NCI-H187 (cell line): ENCODE measurements around the gene BPTF.
"Not testable (repeated sequence)": the region's sequence is repeated elsewhere in the genome, so short reads cannot be mapped to it uniquely, and the experiment has no call there.

Experiments
- DNase-seq, 2 experiments: peaks; one replicate each; lab custom pipeline; 2025; lab: John Stamatoyannopoulos, UW

Gene BPTF

GRCh38 chr17:67834634-67835033 is 9.3 kb downstream of the BPTF start:
- DNase-seq, result no peak

- no peak for DNase-seq
Observed at GRCh38 chr17:67836205-67836987, 11.1 kb downstream of the BPTF start.

GRCh38 chr17:67837965-67838364 is 12.7 kb downstream of the BPTF start:
- no peak for DNase-seq

DNA sequence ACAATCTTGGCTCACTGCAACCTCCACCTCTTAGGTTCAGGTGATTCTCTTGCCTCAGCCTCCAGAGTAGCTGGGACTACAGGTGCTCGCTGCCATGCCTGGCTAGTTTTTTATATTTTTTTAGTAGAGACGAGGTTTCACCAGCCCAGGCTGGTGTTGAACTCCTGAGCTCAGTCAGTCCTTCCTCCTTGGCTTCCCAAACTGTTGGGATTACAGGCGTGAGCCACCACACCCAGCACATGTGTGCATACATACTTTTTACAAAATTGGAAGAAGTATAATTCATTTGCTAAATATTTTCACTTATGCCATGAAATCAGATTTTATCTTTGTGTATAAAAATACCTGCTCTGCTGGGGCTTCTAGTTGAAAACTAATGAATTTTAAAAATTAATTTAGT is 13.2 kb downstream of the BPTF start:
- DNase-seq, result no peak

GRCh38 chr17:67841992-67842391 is 16.7 kb downstream of the BPTF start:
- no peak for DNase-seq

DNA sequence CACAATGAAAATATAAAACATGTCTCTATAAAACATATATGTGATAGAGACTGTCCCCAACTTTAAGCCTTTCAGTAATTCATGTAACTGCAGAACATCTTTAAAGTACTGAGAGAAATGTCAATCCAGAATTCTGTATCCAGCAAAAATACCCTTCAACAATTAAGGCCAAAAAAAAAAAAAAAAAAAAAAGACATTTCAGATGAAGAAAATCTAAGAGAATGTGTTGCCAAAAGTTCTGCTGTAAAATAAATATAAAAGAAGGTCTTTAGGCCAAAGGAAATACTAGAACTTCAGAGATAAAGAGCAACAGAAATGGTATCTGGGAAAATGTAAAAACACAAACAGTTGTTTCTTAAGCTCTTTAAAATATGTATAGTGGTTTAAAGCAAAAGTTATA is 17.3 kb downstream of the BPTF start:
- no peak for DNase-seq

GRCh38 chr17:67845374-67845773 is 20.1 kb downstream of the BPTF start:
- no peak for DNase-seq

DNA sequence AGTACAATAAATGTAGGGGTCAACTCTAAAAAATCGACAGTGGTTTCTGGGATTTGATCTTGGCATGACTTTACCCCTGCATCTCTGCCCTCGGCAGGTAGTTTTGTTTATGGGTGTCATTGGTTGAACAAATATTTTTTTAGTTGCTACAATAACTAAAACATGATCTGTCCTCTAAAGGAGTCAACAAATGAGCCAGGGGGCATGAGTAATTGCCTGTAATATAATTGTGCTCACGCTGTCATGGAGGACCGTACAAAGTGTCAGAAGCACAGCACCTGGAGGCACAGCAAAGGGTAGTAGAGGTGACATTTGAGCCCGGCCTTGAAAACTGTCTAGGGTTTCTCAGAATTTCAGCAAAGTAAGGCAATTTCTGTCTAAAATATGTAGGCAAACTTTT is 22.9 kb downstream of the BPTF start:
- not testable (repeated sequence) for DNase-seq

- DNase-seq, result not testable (repeated sequence)
Observed at GRCh38 chr17:67848846-67849245, 23.5 kb downstream of the BPTF start.

DNA sequence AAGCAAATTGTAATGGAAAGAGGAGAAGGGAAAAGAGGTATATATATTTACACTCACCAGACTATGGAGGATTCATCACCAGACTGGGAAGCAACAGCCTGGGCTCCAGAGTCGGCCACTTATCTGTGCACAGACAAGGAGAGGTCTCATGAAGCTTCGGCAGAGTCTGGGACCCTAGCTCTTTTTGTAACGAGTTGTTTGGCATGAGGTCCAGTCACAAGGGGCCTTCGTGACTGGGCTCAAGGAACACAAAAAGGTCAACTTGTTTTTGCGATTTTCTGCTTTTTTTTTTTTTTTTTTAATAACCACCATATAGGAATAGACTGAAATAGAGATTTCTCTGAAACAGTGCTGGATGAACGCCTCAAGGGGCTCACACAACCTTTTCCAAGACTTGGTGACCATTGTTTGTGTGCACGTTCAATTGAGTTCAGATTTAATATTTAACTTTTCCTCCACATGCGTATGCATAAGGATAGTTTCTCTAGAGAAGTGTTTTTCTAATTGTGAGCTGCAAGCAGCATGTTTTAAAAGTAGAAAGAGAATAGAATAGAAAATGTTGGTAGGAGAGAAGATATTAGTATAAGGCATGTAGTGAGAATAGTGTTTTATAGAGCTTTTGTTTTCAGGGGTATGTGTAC is 25.8 kb downstream of the BPTF start:
- no peak for DNase-seq

DNA sequence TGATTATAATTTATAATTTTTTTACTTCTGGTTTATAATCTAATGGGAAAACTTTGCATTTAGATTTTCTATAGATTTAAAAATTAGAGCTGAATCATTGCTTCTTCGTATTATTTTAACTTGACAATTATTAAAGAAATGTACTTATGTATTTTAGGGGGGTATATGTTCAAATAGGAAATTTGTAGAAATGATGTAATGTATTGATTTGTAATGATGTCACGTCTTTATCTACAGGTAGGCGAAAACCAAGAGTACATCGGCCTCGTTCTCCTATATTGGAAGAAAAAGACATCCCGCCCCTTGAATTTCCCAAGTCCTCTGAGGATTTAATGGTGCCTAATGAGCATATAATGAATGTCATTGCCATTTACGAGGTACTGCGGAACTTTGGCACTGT is 28.4 kb downstream of the BPTF start:
- DNase-seq, result no peak

DNA sequence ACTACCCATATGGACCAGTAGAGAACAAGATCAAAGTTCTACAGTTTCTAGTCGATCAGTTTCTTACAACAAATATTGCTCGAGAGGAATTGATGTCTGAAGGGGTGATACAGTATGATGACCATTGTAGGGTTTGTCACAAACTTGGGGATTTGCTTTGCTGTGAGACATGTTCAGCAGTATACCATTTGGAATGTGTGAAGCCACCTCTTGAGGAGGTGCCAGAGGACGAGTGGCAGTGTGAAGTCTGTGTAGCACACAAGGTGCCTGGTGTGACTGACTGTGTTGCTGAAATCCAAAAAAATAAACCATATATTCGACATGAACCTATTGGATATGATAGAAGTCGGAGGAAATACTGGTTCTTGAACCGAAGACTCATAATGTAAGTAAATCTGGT is 29.1 kb downstream of the BPTF start:
- no peak for DNase-seq

DNA sequence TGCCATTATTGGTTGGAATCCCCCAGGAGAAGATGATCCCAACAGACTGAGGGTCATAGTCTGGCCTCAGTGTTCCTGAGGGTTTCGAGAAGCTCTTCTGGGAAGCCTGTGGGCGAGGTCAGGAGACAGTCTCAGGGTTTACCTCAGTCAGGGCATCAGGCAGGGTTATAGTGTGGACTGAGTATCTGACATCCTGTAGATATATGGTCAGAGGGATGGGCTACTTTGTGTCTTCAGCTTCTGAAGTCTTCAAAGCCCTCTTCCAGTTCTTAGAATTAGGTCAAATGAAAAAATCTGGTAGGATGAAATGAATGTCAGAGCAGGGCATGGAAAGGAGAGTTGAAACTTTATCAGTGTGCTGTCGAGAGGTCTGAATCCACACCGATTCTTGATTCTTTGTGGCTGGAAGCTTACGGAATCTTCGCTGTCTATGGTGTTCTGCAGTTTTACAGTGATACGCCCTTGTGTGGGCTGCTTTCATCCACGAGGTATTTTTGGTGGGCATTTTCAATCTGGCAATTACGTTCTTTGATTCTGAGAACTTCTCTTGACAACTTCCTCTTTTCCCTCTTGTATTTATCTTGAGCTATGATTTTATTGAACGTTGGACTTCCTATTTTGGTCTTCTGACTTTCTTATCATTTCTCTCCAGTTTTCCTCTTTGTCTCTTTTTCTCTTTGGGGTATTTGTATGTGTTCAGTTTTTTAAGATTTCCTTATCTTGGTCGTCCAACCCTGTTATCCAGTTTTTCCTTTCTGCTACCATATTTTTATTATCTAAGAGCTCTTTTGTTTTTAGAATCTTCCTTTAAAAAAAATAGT is 30.4 kb downstream of the BPTF start:
- no peak for DNase-seq

DNA sequence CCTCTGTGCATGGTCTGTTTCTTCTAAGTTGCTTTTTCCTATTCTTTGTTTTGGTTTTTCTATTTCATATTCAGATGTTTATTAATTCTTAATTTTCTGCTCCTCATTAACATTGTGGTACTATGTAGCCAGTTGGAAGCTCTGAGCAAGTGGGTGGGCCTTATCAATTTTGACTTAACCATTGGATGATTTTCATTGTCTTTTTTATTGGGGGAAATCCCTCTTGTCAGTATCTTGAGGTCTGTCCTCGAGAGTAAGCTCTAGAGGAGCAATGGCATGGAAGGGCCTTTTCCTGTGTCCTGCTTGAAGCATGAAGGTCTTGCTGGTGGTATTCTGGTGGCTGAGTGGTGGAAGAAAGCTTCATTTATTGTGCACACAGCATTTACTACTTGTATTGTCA is 31.1 kb downstream of the BPTF start:
- DNase-seq, result not testable (repeated sequence)

- DNase-seq, result no peak
Observed at GRCh38 chr17:67862614-67863217, 37.4 kb downstream of the BPTF start.

DNA sequence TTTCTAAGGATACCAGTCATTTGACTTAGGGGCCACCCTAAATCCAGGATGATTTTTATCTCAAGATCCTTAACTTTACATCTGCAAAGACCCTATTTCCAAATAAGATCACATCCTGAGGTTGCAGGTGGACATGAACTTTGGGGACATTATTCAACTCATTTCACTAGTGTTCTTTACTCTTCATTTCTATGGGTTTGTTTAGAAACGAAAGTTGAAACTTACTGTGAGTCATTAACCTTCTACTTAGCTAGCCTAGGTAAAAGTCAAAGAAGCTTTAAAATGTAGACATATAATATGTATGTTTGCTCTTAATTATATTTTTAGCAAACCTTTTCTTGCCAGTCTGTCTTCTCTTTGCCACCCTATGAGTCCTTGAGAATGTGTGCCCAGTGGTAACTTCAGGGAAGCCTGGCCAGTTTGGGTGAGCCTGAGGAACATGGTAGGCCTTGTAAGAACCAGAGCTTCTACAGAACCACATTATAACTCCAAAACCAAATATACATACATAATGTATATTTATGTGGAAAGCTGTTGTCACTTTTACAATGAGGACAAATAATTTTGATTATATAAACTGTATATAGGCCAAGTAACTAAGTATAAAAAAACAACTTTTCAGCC is 38.4 kb downstream of the BPTF start:
- DNase-seq, result no peak

- DNase-seq, result no peak
Observed at GRCh38 chr17:67865438-67865837, 40.1 kb downstream of the BPTF start.

- DNase-seq, result no peak
Observed at GRCh38 chr17:67867591-67867990, 42.3 kb downstream of the BPTF start.

DNA sequence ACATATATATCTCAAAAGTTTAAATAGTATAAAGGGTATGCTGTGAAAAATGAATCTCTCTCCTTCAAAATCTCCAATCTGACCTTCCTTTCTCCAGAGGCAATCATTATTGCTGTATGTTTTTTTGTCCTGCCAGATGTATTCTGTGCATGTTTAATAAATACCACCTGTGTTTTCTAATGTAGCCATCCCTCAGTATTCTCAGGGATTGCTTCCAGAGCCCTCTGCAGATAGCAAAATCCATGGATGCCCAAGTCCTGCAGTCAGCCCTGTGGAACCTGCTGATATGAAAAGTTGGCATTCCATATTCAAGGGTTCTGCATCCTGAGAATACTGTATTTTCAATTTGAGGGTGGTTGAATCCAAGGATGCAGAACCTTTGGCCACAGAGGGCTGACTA is 42.9 kb downstream of the BPTF start:
- no peak for DNase-seq

DNA sequence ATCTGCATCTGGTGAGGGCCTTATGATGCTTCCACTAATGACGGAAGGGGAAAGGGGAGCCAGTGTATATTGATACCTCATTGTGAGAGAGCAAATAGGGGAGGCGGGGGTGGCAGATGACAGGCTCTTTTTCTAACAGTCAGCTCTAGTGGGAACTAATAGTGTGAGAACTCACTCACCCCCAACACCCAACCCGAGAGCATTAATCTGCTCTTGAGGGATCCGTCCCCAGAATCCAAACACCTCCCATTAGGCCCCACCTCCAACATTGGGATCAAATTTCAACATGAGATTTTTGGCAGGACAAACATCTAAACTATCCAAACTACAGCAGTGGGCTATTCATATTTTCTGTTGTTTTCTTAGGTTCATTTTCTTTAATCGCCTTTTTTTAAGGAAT is 54.4 kb downstream of the BPTF start:
- no peak for DNase-seq

- DNase-seq, result no peak
Observed at GRCh38 chr17:67881083-67881482, 55.8 kb downstream of the BPTF start.

DNA sequence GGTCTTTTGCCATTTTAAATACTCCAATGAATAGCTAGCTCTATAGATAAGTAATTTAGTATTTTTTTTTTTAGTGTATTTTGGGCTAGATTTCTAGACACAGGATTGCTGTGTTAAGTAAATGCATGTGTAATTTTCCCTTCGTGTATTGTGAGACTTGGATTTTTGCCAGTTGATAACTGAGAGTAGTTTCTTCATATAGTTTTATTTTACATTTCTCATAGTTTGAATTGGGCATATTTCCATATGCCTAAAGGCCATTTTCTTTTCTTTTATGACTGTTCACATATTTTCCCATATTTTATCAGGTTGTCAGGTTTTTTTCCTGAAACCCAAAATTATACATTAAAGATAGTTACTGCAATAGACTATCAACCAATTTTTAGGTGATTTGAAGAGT is 59.4 kb downstream of the BPTF start:
- DNase-seq, result no peak
